DMS79 (cell line): Measurements from ENCODE around the gene MCTP1.

Experiments used
- DNase-seq: peaks from one replicate; lab custom pipeline; 2025; lab: John Stamatoyannopoulos, UW

MCTP1 gene

DNA sequence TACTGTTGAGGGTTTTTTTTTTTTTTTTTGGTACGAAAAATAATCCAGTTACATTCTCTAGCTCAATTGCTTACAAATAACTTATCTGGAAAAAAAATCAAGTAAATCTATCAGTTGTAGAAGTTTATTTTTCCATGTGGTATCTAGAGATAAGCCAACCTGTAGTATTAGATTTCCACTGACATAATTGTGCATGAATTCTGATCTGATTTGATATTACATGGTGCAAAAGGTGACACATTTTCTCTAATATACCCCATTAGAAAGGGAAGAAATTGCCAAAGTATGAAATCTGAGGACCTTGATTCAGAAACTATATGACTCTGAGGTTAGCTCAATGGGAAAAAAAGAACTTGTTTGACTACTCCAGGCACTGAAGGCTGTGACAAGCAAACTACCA, 524.9 kb downstream of the MCTP1 start:
- DNase-seq = no peak

DNA sequence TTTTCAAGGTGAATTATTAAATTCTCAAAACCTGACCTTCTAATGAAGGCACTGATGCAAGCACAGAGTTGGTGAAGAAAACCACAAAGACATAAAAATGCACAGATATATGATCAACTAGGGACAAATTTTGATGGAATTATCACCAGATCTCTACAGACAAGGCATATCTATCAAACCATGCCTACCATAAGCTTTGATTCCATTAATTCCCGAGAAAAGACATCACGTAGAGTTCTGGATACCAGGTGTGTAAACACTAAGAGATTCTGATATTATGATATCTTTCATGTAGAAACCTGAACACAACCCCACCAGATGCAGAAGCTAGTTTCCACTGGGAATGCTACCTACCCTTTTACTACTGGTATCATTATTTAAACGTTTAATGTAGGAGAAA, 525.9 kb downstream of the MCTP1 start:
- DNase-seq = no peak

DNA sequence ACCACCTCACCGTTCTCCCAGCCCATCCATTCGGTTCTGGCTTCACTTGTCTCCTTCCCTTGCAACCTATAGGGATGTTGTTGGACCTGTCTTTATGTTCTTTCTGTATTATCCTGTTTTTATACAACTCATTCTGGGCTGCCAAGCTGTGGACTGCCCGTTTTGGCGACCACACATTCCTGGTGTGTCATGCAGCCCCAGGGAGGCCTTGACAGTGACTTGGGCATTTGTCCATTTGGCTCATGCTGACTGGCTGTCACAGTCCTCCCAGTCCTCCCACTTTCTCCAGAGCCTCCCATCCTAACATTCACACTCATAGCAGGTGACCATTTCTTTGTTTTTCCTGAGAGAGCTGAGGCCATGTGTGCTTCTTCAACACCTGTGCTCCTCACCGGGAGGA, 530.1 kb downstream of the MCTP1 start:
- no peak for DNase-seq

DNA sequence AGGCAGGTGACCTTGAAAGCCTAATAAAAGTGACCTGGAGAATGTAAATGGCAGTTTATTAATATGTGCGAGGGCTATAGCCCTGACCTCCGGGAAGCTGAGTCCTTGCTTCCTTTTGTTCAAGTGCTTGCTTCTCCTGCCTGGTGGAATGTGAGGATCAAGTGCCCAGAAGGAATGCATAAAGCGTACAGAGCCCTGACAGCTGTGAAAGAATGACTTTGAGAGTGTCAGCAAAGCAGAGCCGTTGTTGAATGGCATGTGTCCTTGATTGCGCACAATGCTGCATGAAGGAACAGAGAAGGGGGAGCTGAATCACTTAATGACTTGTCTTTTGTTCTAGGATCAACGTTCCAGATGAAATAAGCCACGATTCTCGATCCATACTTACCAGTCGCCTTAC, 533.4 kb downstream of the MCTP1 start:
- DNase-seq = no peak

DNA sequence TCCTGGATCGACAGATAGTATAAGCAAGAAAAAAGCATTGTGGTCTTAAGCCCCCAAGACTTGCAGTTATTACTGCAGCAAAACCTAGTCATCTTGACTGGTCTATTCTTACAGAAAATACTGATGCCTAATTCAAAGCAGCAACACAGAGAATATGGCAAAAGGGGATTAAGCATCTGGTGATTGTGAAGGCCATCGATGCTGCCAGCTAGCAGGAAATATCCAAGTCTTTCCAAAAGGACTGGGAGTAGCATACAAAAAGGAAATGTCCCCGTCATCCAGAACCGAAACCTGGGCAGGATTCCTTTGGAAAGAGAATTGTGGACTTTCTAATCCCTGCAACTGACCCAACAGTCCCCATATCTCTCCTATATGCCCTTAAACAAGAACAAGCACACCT, 534.2 kb downstream of the MCTP1 start:
- DNase-seq = no peak

DNA sequence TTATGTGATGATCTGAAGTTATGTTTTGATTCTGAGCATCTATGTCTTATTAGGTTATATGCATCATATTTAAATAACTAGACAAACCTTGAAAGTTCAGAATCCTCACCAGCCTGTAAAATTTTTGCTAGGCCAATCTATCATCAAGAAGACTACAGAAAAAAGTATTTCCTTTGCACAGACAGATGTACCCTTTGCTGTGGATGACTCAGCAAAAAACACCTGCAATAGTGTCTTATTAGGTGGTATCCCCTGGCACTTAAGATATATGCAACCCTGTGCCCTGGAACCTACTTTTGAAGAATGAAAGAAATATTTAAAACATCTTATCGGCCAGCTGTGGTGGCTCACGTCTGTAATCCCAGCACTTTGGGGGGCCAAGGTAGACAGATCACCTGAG, 535.9 kb downstream of the MCTP1 start:
- no peak for DNase-seq

DNA sequence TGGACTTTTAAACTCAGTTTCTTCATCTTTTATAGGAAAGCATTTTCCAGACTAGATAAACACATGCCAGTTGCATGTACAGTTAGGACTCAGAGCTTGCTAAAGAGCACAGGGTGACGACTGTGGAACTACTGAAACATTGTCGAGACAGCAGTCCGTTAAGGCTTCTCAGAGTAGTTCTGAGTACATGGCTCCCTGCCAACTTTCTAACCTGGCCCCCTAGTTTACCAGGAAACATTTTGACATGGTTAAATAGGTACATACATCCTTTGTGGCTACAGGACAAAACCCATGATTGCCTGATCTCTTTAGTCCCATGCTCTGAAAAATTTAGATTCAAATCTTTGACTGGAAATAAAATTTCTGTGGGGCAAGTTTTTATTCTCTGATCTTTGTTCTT, 536.7 kb downstream of the MCTP1 start:
- no peak for DNase-seq

DNA sequence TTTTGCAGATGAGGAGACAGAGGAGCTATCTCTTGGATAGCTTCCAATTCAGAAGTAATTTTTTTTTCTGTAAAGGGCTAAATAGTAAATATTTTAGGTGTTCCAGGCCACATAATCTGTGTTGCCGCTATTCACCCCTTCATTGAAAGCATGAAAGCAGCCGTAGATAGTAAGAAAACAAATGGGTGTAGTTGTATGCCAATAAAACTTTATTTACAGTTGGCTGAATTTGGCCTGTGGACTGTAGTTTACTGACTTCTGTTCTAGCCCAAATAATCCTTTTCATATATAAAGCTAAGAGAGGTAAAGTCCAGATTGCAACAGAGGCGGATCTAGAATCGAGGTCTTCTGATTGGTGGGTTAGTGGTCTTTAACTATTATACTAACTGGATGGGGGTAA, 537.5 kb downstream of the MCTP1 start:
- DNase-seq = no peak

DNA sequence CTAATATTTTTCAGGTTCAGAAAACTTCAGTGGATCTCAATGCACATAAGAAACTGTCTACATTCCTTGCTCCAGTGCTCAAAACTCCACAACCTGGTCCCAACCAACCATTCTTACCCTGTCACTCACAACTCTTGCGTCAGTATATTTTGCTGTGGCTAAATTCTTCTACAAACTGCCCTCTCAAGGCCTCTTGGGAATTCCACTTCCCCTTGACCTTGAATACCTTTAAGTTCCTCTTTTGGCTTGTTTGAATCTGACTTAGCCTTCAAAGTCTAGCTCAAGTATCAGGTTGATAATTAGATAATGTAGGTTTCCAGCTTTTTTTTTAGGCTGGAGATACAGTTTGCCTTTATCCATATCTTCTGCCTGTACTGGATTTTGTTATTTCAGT, 538.2 kb downstream of the MCTP1 start:
- DNase-seq = no peak

DNA sequence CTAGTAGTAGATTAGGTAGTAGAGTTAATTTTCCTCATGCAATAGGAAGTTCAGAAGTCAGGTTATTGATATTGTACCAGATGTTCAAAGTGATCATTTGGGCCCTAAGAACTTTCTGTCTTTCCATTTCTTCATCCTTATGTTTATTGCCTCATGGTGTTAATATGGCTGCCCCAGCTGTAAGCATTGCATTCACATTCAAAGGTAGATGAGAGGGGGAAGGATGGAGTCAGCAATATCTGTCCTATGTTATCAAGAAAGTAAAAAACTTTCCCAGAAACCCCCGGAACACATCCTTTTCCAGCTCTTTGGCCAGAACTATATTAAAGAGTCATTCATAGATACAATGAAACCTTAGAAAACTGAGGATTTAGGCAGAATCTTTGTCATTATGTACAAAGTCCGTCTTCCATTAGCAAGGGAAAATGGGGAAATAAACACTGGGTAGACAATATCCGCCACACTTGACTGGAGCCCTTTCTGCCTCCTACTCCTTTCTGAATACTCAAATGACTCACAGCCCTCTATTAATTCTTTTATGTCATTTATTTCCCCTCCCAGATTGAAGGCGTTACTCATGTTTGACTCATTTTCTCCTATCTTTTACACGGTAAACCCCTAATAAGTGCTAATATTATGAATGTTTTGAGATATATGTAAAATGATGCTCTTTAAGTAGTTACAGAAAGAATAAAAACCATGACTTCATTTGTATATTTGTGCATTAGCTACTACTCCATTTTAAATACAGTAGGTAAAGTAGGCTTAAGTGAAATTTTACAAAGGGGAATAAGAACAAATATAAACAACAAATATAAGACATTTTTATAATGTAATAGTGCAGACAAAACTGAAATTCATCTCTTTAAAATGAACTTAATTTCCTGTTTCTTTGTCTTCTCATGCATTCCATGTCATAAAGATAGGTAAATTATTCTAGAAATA, 538.8 kb downstream of the MCTP1 start:
- no peak for DNase-seq

DNA sequence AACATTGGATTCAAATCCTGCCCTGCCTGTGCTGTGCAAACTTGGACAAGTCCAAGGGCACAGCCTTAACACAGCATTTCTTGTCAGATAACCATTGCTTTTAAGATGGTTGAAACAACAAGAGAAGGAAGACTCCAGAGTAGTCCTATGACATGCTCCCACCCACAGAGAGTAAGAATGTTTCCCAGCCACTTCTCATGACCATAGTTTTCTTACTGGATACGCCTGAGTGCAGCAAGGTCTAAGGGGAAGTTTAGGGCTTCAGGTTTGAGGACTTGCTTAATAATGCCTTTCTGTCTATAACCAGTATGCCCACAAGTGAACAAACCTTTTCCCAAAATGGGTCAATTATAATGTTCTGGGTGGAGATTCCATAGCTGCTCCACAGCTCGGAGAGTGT, 540.0 kb downstream of the MCTP1 start:
- DNase-seq = no peak

DNA sequence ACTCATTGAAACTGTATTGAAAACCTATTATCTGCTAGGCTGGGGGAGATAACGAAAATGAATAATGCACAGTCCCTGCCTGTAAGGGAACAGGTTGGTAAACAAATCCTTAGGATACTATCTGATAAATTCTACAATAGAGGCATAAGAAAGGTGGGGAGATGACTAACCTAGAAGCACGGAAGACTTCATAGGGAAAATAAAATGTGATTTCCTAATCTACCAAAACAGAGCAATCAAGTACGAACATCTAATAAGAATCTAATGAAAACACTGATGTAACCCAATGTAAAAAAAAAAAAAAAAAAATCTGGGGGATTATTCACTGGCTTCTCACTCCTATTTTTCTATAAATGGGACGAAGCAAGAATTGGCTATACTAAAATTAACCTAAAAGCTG, 542.0 kb downstream of the MCTP1 start:
- no peak for DNase-seq

DNA sequence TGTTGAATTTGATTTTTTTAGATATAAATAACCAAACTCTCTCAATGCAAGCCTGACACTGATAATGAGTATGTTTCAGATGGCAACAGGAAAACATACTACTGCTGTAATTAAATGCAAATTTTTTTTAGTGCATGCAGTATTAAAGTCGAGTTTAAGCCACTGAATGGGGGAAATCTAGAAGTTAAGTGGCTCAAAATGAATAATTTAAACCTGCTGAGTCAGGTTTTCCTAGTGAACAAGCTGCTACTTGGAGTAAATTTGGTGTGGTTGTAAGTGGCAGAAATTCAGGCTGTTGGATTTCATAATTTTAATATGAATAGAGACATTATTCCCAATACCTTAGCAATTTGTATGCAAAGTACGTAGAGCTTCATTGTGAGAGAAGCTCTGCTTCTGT, 544.6 kb downstream of the MCTP1 start:
- DNase-seq = no peak

DNA sequence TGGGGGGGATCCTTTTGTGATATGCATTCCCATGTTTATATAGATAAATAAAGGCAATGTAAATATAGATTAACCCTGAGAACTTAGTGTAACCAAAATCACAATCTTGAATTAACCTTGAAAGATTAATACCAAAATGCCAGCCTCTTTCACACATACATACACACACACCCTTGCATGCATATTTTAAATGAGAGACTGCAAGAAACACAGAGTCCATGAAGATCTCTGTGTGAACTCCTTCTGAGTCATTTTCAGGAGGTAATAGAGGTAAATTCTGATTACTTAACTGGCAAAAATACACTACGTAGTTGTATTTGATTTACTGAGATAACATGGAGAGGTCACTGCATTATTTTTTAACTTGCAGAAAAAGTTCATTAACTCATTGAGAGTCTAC, 548.4 kb downstream of the MCTP1 start:
- no peak for DNase-seq

DNA sequence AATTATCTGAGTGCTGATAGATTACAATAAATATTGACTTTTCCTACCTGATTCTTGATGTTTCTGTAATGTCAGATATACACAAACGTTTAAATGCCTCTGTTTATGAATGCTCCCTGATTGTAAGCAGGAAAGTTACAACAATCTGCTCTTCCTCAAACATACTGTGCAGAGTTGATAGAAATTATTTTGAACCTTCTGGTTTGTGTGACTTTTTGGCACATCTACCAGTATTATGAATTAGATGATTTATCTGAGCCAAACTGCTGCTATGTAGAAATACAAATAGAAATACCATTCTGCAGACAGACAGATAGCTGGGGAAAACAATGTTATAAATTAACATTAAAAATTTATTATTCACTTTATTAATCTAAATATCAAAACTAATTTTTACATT, 553.4 kb downstream of the MCTP1 start:
- no peak for DNase-seq

DNA sequence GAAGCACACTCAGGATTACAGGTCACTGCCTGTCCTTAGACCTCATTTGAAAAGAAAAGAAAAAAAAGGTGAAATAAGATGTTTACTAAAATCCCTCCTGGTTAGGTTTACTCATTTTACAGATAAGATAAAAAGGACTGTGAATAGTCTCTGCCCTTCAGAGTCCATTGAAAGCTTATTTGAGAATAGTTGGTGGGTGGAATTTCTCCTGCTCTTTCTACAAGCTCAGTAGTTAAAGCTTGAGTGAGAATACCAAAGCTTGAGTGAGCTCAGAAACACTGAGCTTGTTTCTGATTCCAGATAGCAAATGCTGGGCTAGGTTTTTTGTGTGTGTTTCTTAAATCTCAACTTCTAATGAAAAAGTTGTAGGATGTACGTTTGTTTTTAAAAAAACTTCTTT, 559.8 kb downstream of the MCTP1 start:
- DNase-seq = no peak

DNA sequence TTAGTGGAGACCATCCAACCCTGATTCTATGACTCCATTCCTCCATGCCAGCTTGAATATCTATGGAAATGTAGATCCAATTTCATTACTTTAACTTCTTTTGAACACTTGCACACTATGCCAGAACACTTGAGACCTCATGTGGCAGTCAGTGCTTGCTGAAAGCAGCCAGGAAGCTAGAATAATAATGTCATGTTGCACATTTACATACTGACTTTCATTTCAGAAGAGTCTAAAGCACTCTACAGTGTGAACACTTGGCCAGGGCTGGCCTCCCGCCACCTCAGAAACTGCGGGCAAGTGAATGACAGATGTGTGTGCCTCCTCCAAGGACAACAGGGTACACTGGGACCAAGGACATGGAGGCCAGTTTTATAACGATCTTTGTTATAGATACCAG, 569.1 kb downstream of the MCTP1 start:
- DNase-seq = no peak

DNA sequence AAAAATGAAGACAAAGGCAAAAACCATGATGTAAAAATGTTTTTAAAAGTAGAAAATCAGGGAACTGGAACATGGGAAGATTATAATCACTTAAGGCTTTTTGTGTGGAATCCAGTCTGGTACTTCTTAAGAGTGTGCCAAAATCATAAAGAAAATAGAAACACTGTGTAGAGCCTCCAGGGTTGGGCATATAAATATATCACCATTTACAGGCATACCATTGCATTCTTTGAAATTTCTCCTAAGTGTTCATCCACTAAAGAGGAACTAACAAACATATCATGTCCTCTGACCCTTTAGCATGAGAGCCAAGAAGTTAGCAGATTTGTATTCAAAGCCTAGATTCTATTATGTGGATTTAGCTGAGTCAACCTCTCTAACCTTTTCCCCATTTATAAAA, 573.1 kb downstream of the MCTP1 start:
- DNase-seq = no peak

DNA sequence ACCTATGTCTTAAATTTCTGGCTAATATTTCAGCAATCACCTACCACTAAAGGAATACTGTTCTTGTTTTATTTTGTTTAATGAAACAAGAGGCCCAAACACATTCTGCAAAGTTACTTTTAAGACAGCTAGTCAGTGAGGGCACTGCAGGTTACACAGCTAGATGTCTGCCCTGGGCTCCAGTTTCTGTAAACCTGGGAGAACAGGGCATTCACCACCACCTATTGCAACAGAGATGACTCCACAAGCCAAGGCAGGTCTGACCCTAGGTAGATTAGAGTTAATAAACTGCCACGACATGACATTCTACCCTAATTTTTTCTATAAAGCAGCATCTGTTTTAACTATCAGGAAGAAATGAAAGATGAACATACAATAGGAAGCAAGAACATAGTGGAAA, 575.6 kb downstream of the MCTP1 start:
- DNase-seq = no peak

DNA sequence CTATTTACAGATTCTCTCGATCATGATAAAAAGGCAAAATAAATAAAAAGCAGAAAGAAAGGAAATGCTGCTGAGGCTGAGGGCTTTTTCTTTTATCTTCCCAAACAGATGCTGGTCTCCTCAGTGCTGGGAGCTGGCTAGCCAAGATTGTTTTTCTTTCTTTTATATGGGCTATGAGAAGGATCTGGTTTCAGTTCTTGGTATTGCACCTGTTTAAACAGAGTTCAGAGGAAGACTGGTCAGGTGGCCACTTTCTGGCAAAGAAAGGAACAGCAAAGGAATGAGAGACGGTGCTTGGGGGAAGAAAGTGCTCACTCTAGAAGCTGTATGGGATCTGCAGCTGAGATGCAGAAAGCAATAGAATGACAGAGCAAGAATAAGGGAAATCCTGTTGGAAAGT, 577.5 kb downstream of the MCTP1 start:
- DNase-seq = peak; percentile 88

DNA sequence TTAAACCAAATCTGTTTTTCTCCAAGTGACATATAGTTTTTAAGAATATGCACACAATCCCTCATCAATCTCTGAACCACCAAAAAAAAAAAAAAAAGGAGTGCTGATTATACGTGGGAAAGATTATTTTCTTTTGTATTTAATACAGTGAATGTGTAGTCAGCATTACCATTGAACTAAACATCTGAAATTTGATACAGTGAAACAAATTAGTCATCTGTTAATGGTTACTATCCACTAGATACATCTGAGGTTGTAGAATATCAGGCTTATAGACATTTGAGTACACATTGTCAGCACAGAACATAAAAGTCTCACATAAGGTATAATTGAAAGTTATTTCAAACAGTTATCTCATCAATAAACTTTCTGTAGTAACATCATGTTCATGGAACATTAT, 579.5 kb downstream of the MCTP1 start:
- no peak for DNase-seq

DNA sequence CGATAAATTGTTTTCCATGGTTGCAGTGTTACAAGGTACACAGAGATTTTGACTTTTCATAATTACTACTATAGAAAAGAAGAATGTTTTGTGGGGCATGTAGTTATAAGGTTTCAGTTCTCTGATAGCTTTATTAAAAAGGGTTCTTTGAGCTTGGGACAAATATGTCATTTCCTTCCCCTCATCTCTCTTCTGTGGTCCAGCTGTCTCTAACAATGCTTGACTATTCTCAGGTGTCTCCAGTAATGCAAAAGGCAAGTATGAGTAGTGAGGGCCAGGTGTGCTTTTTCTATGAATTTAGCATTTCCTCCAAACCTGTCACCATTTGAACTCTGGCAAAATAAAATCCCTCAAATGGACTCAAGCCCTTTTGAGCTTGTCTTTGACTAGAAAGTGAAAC, 582.2 kb downstream of the MCTP1 start:
- no peak for DNase-seq

DNA sequence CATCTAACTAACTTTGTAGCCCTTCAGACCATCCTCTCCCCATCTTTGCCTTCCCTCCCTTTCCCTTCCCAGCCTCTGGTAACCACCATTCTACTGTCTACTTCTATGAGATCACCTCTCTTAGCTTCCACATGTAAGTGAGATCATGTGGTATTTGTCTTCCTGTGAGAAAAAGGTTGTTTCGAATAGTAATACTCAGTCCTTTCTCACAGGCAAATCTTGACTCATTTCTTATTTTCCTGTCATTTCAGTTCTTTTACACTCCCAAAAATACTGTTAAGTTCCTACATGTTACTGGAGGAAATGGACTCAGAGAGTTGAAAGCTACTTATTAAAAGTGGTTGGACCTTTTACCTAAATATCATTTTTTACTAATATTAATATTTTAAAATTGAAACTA, 584.3 kb downstream of the MCTP1 start:
- no peak for DNase-seq

DNA sequence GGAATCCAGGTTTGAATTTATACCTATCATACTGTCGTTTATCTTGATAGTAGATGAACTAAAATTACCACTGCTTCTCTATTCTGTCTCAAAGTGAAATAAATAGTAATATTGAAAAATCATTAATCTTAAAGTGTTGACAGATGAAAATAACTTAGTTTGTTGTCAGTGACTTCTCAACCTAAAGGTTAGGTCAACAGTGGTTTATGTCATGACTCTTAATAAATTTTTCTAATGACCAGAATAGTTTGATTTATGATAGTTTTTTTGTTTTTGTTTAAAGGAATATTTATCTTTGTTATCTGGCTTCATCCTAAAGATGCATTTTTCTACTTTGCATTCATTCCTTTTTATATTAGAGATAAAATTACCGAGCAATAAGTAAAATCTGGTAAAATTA, 585.3 kb downstream of the MCTP1 start:
- DNase-seq = no peak
